GM18909 (cell line): ENCODE data around the gene TXNRD1.
"Not testable (repeated sequence)": the region's sequence is repeated elsewhere in the genome, so short reads cannot be mapped to it uniquely, and the experiment has no call there.

Experiments
- ATAC-seq: cut with Tn5 transposase; IDR thresholded peaks from one replicate; pipeline ENCODE4 v1.9.1; 2021; ENCODE audit warnings: mild to moderate bottlenecking; ENCODE audit not compliant: unreplicated experiment, poor library complexity

TXNRD1 gene

DNA sequence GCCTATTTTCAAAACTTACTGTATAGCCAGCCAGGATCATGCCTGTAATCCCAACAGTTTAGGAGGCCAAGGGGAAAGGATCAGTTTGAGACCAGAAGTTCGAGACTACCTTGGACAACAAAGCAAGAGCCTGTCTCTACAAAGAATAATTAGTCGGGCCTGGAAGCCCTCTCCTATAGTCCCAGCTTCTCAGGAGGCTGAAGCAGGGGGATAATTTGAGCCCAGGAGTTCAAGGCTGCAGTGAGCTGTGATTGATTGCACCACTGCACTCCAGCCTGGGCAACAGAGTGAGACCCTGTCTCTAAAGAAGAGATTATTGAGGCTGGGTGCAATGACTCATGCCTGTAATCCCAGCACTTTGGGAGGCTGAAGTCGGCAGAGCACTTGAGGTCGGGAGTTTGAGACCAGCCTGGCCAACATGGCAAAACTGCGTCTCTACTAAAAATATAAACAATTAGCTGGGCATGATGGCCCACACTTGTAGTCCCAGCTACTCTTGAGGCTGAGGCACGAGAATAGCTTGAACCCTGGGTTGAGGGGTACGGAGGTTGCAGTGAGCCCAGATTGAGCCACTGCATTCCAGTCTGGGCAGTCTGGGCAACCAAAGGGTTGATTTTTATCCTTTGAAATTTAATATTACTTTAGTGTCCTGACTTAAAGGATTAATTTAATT lies 102.1 kb downstream of the TXNRD1 start:
- ATAC-seq, result no peak

DNA sequence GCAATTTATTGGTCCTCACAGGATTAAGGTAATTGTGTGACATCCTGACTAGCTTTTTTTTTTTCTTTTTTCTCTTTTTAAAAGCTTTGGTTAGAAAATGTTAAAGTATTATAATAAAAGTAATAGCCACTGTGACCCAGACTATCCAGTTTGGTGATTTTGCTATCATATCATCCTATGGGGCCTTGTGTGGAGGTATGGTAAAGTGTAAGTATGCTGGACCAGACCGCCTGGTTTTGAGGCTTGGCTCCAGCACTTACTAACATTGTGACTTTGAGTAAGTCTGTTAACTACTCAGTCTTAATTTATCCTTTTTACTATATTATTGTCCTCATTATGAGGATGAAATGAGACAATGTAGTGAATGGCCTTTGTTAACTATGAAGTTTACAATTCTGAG lies 103.4 kb downstream of the TXNRD1 start:
- ATAC-seq, result no peak

DNA sequence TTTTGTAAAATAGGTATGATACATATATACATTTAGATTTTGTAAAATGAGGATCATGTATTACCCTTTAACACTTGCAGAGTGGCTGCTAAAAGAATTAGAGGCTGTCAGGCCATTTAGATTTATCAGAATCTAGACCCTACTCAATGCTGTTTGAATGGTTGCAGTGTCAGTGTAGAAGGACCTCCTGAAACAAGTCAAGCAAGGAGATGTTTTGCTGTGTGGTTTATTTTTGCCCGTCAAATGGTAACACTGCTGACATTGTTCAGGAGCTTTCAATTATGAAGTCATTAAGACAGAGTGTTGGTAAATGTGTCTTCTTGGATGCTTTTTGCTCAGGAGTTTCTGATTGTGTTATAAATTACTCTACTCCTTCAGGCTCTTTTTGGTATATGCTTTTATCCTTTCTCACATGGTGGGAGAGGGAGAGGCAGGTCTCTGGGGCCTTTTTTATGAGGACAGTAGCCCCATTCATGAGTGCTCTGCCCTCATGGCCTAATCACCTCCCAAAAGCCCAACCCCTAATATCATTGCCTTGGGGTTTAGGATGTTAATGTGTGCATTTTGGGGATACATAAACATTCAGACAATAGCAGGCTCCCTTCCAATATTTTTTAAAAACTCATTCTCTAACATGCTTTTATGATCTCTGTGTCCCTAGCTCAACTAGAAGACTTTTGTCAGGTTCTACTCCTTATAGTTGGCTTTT lies 104.5 kb downstream of the TXNRD1 start:
- no peak for ATAC-seq

- no peak for ATAC-seq
These were observed 105.0 kb downstream of the TXNRD1 start for GRCh38 chr12:104320627-104321024.

- ATAC-seq, result no peak
These were observed 106.4 kb downstream of the TXNRD1 start for GRCh38 chr12:104321949-104322348.

- ATAC-seq, result not testable (repeated sequence)
These were observed 107.0 kb downstream of the TXNRD1 start for GRCh38 chr12:104322533-104322932.

DNA sequence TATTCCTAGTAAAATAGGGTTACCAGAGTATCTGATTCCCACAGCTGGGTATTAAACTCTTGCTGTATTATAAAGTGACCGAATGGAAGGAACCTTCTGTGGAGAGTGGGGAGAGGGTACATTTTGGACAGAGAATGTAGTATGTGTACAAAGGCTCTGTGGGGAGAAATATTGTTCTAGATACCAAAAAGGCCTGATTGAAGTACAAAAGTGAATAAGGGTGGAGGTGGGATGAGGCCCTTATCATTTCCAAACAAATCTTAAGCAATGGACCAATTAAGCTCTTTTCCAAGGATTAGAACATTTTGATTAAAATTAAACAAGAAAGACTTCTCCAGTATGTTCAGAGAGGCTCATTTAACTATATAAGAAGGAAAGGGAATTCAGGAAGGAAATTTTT lies 108.3 kb downstream of the TXNRD1 start:
- ATAC-seq, result no peak

DNA sequence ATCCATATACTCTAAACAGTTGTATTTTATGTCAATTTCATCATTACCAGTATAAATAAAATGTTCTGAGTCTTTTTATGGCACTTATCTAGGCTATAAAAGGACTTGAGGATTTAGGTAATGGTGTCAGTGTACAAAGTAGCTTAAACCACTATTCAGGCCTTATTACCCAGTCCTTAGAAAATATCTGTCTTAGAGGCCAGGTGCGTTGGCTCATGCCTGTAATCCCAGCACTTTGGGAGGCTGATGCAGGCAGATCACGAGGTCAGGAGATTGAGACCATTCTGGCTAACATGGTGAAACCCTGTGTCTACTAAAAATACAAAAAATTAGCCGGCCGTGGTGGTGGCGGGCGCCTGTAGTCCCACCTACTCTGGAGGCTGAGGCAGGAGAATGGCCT lies 112.7 kb downstream of the TXNRD1 start:
- ATAC-seq, result not testable (repeated sequence)

GRCh38 chr12:104328790-104329189 lies 113.2 kb downstream of the TXNRD1 start:
- no peak for ATAC-seq

DNA sequence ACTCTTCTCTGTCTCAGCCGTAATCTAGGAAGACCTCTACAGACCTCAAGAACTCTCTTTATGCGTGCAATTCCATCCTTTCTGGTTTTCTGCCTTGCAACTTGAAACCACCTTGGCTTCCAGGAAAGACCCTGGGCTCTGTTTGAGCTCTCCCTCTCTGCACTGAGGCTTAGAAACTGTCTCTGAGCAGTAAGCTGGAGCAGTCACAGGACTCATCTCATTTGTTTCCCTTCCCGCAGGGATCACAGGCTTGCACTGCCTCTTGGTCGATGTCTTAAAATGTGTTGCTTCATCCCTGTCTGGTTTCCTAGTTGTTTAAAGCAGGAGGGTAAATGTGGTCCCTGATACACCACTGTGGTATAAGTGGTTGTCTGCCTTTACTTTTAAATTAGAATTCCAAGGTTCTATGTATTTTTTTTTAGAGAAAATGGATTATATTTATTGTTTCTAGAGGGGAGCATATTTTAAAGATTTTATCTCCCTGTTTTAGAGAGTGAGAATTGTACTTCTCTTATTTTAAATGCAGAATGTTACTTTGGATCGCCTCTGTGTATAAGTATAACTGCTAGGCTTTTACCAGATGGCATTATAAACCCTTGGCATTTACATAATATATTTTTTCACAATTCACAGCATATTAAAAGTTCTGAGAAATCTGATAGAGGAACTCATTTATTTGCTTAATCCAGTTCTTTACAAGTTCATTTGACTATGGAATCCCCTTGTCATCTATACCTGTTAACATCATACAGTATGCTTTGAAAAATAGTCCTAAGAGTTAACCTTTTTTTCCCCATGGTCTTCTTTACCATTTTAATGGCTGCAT lies 114.3 kb downstream of the TXNRD1 start:
- no peak for ATAC-seq

DNA sequence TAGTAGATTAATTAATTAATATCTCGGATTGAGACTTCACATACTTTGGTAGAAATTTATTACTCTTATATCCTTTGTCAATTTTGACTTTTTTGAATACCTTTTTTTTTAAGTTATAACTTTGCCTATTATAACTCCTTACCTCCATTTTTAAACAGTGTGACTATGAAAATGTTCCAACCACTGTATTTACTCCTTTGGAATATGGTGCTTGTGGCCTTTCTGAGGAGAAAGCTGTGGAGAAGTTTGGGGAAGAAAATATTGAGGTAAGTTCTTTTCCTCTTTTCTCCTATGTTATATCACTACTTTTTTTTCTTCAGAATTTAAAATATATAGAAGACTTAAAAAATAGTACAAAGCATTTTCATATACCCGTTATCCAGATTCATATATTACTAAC lies 115.8 kb downstream of the TXNRD1 start:
- no peak for ATAC-seq

DNA sequence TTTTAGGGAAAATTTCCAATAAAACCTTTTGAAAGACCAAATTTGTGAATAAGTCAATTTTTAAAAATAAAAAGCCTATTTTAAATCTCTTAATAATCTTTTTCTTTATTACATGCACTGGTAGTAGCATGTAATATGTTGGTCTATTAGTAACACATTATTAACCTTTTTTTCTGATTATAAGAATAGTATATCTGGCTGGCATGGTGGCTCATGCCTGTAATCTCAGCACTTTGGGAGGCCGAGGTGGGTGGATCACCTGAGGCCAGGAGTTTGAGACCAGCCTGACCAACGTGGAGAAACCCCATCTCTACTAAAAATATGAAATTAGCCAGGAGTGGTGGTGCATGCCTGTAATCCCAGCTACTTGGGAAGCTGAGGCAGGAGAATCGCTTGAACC lies 116.7 kb downstream of the TXNRD1 start:
- ATAC-seq, result not testable (repeated sequence)

GRCh38 chr12:104333692-104334255 lies 118.2 kb downstream of the TXNRD1 start:
- no peak for ATAC-seq

GRCh38 chr12:104334581-104334980 lies 119.0 kb downstream of the TXNRD1 start:
- ATAC-seq, result no peak

DNA sequence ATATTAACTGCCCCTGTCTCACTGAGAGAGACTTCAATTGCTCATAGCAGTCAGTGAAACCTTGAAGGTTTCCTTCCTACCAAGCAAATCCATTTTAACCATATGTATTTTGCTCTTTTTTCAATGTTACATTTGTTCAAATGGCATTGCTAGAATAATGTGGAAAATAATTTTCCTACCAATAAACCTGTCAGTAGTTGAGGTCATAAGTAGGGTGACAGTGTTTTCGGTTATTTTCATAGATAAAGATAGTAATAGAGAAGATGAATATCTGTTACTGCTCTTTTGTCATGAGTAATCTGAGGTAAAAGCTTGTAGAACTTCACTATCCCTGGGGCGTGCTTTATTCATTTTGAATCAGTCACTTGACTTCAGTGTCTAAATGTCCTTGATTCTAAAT lies 120.5 kb downstream of the TXNRD1 start:
- no peak for ATAC-seq

- no peak for ATAC-seq
These were observed 121.5 kb downstream of the TXNRD1 start for GRCh38 chr12:104337030-104337558.

DNA sequence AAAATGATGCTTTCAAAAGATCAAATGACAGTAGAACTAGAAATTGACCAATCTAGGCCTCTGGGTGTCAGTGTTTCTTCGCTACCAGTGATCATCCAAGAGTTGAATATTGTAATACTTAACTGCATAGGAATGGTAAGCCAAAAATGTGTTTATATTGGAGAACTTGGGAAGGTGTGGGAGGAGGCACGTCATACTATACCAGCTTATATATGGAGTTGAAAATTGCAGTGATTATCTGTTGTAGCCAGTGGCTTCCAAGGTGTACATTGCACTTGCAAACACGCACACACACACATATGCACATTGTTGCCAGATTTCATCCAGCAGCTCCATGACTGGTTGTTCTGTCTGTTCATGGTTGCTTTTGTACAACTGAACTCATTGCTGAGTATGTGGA lies 124.1 kb downstream of the TXNRD1 start:
- no peak for ATAC-seq

GRCh38 chr12:104340177-104340576 lies 124.6 kb downstream of the TXNRD1 start:
- ATAC-seq, result no peak

- no peak for ATAC-seq
These were observed 125.5 kb downstream of the TXNRD1 start for GRCh38 chr12:104340925-104341611.

DNA sequence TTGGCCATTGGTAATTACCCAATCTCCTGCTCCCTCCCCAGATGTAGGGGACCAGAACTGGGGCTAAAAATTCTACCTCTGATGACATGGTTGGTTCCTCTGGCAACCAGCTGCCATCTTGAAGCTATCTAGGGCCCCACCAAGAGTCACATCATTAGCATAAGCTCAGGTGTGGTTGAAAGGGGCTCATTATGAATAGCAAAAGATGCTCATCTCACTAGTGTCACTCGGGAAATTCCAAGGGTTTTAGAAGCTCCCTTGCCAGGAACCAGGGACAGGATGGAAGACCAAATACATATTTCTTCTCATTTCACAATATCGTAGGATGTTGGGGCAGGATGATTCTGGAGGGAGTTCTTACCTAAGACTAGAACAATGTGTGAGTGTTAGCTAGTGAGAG lies 126.6 kb downstream of the TXNRD1 start:
- no peak for ATAC-seq
